C4-2B (cell line): Measurements from ENCODE around the gene SPACA5B.

Source experiments
- ZFX ChIP-seq: fragments of 450-650 bp; IDR thresholded peaks from 2 replicates; pipeline ENCODE4 v1.6.1; 2017
- TF ChIP-seq, protein P1 (sequence below): fragments of 450-650 bp; conservative IDR thresholded peaks from 2 replicates; pipeline ENCODE4 v1.5.1; 2017; ENCODE audit warnings: mild to moderate bottlenecking

DNA sequence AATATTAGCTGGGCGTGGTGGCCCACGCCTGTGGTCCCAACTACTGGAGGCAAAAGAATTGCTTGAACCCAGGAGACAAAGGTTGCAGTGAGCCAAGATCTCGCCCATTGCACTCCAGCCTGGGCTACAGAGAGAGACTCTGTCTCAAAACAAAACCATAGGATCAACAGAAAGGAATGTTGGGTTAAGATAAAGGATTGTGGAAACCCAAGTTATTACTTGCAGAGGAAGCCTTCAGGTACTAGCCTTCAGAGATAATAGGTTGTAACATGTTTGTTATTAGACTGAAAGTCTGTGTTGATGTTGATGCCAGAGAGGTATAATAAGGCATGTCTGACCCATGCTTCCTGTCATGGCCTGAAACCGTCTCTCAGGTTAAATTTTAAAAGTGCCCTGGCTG is 49.3 kb downstream of the SPACA5B start:
- TF ChIP-seq, protein P1, sequence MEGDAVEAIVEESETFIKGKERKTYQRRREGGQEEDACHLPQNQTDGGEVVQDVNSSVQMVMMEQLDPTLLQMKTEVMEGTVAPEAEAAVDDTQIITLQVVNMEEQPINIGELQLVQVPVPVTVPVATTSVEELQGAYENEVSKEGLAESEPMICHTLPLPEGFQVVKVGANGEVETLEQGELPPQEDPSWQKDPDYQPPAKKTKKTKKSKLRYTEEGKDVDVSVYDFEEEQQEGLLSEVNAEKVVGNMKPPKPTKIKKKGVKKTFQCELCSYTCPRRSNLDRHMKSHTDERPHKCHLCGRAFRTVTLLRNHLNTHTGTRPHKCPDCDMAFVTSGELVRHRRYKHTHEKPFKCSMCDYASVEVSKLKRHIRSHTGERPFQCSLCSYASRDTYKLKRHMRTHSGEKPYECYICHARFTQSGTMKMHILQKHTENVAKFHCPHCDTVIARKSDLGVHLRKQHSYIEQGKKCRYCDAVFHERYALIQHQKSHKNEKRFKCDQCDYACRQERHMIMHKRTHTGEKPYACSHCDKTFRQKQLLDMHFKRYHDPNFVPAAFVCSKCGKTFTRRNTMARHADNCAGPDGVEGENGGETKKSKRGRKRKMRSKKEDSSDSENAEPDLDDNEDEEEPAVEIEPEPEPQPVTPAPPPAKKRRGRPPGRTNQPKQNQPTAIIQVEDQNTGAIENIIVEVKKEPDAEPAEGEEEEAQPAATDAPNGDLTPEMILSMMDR, result no peak
- TF ChIP-seq ZFX, result no peak
